ENCODE data around the gene TBX2. TPM values are rescaled to one million over a fixed set of nuclear protein-coding genes. Genes with fewer than 3 reads are reported as not detected.

TBX2 gene
- total and polyA plus RNA-seq, 12 donors = 2.4 to 22.1 (median 7.4) TPM

DNA sequence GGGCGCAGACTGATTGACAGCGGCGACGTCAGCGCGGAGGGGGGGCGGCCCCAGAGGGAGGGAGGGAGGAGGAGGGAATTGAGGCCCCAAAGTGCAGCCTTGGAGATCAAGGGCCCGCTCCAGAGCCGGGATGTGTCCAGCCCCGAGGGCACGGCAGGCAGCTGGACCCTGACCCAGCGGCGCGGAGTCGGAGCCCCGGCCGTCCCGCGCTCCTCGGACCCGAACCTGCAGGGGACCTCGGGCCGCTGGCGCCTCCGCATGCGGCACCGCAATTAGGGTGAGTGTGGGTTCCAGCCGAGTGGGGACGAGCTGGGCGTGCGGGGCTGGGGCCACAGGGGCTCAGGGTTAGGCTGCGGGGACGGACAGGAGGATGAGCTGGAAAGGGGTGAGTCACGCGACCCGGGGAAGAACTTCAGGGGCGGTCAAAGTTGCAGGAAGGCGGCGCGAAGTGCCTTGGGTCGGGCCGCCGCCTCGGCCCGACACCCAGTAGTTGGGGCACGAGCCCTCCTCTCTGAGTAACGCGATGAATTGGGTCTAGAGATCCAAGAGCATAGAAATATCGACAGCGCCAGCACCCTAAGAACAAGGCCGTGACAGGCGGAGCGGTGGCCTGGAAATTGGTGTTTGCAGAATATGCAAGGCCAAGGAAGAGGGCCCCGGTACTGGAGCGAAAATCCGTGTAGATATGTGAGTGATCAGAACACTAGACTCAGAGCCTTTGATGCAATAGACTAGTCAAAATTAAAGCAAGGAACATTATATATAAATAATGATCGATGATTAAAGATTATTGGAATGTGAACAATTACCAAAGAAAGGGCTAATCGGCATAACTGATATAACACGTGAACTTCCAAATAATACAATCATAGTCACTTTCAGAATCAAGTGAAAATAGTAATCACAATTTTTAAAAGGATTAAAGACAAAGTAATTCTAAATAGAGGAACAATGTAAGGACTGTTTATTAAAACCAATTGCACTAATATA is 53.0 kb downstream of the TBX2 start, which contains the start of gene TBX4:
Gene TBX4, plus strand, starts transcription at position 122 of the 990 bp plus-strand sequence. CDS start 4,069 bp downstream, outside the sequence.
- 13 to 25% (median 17%) methylated on average over 28 to 59 of the region's 59 CpGs for WGBS, 4 donors
- TF ChIP-seq, protein P1, sequence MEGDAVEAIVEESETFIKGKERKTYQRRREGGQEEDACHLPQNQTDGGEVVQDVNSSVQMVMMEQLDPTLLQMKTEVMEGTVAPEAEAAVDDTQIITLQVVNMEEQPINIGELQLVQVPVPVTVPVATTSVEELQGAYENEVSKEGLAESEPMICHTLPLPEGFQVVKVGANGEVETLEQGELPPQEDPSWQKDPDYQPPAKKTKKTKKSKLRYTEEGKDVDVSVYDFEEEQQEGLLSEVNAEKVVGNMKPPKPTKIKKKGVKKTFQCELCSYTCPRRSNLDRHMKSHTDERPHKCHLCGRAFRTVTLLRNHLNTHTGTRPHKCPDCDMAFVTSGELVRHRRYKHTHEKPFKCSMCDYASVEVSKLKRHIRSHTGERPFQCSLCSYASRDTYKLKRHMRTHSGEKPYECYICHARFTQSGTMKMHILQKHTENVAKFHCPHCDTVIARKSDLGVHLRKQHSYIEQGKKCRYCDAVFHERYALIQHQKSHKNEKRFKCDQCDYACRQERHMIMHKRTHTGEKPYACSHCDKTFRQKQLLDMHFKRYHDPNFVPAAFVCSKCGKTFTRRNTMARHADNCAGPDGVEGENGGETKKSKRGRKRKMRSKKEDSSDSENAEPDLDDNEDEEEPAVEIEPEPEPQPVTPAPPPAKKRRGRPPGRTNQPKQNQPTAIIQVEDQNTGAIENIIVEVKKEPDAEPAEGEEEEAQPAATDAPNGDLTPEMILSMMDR (IDR thresholded peaks at IDR 0.05) = no peak
- TF ChIP-seq POLR2A (IDR thresholded peaks at IDR 0.05) = no peak
- DNase-seq = peak in 1 of 7 donors; percentile 21
- intact Hi-C loops (cut with DNase I) = no loop called here
- H3K4me1 ChIP-seq (replicated peaks in 1 of 2) = peaks cover 10 to 12% of the 10 kb centered on the region in 2 donors
- no peaks in the 10 kb centered on the region for H3K36me3 ChIP-seq (replicated peaks in 1 of 2)
- H3K9me3 ChIP-seq (replicated peaks in 1 of 3) = no peaks in the 10 kb centered on the region
- H3K27me3 ChIP-seq = peaks cover 72% of the 10 kb centered on the region
- H3K4me3 ChIP-seq = peak within 1 kb of the TSS in 1 of 4 donors; percentile 45
- H3K27ac ChIP-seq = no peak within 1 kb of the TSS

- no peaks in the 10 kb centered on the region for H3K9me3 ChIP-seq (replicated peaks in 1 of 3)
- intact Hi-C loops (cut with DNase I) = no loop called here
- H3K36me3 ChIP-seq (replicated peaks in 1 of 2) = no peaks in the 10 kb centered on the region
- peaks cover 10 to 12% of the 10 kb centered on the region in 2 donors for H3K4me1 ChIP-seq (replicated peaks in 1 of 2)
- H3K27ac ChIP-seq = no peak overlapping the region
- H3K27me3 ChIP-seq = peaks cover 79% of the 10 kb centered on the region
- H3K4me3 ChIP-seq = no peak overlapping the region
- TF ChIP-seq POLR2A (IDR thresholded peaks at IDR 0.05) = no peak
- TF ChIP-seq, protein P1 (IDR thresholded peaks at IDR 0.05) = no peak
- 32 to 37% (median 33%) methylated on average over 17 of the region's 17 CpGs for WGBS, 4 donors
- DNase-seq = peak in 1 of 7 donors; percentile 2
These were observed 54.1 kb downstream of the TBX2 start for GRCh38 chr17:61453566-61454380.

GRCh38 chr17:61454381-61455323 is 55.0 kb downstream of the TBX2 start:
- no peak overlapping the region for H3K4me3 ChIP-seq
- peaks cover 10 to 12% of the 10 kb centered on the region in 2 donors for H3K4me1 ChIP-seq (replicated peaks in 1 of 2)
- intact Hi-C loops (cut with DNase I) = no loop called here
- TF ChIP-seq, protein P1 (IDR thresholded peaks at IDR 0.05) = no peak
- TF ChIP-seq POLR2A (IDR thresholded peaks at IDR 0.05) = no peak
- no peak overlapping the region for H3K27ac ChIP-seq
- no peaks in the 10 kb centered on the region for H3K9me3 ChIP-seq (replicated peaks in 1 of 3)
- H3K27me3 ChIP-seq = peaks cover 82% of the 10 kb centered on the region
- H3K36me3 ChIP-seq (replicated peaks in 1 of 2) = no peaks in the 10 kb centered on the region
- WGBS, 4 donors = 22 to 30% (median 26%) methylated on average over 41 to 86 of the region's 86 CpGs
- DNase-seq = peak in 1 of 7 donors; percentile 25

Measured in adrenal gland (tissue), 12 donors.